GM21526 (cell line): ENCODE data around the gene SLC22A23.

Experiments used
- ATAC-seq: cut with Tn5 transposase; IDR thresholded peaks from one replicate; pipeline ENCODE4 v1.9.1; 2021; ENCODE audit warnings: moderate library complexity; ENCODE audit not compliant: unreplicated experiment, low FRiP score

The SLC22A23 gene

GRCh38 chr6:3291346-3291745 is 165.5 kb downstream of the SLC22A23 start:
- no peak for ATAC-seq

DNA sequence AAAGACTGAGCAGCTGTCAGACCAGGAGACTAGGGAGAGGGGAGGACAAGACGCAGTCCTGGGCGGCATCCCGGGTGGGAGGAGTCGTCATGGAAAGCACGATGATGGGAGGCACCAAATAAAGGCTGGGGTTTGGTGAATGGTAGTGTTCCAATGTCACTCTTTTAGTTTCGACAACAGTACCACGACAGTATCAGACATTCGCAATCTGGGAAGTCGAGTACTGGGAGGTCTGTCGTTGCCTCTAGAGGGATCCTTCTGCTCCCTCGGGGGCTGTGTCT is 166.0 kb downstream of the SLC22A23 start:
- ATAC-seq, result no peak

- ATAC-seq, result no peak
Observed at GRCh38 chr6:3290149-3290930, 166.5 kb downstream of the SLC22A23 start.

DNA sequence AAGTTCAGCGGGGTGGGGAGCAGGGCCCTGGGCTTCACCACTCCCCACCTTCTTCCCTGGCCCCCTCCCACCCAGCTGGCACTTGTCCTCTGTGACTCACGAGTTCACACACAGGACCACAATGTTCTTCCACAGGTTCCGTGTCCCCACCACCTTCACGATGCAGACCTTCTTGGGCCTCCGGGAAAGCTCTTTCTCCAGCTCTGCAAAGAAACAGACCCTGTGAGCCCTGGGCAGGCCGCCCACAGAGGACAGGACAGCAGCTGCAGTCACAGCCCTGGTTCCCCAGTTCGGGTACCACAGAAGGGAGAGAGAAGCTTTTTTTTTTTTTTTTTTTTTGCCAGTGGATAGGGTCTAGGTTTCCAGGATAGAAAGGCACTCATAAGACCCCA is 167.2 kb downstream of the SLC22A23 start:
- no peak for ATAC-seq

DNA sequence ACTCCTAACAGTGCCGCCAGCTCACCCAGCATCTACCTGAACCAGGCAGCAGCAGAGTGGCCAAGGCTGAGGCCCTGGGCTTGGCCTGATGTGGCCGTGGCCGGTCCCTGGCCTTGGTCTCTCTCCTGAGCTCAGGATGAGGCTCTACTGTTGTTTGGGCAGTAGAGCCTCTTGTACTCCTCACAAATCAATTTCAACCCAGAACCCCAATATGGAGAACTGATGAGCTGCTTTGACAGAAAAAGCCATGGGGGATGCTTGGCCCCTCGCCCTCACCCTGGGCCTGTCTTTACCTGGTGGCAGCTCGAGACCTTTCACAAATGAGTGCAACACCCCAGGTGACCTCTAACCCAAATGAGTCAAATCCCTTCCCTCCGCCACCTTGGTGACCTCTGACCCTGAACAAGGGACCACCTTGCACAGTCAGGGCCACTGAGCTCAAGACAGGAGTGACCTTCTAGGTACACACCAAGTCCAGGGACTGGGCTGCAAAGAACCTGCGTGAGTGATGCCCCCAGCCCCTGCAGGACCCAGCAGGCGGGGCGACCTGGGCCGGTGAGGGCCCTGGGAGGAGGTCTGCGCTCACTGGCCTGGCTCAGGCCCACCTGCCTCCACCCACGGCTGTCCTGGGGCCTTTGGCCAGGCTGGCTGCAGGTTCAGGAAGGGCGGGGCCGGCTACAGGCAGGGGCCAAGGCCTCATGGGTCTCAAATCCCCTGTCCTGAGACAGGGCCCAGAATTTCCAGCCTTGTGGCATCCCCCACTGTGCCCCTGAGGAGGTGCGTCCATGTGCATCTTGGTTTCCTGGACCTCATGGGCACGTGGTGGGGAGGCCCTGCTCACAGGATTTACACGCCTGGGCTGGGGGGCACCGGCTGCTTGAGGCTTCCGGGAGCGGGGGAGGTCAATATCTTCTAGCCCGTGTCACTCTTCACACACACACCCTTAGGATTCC is 167.9 kb downstream of the SLC22A23 start:
- no peak for ATAC-seq

DNA sequence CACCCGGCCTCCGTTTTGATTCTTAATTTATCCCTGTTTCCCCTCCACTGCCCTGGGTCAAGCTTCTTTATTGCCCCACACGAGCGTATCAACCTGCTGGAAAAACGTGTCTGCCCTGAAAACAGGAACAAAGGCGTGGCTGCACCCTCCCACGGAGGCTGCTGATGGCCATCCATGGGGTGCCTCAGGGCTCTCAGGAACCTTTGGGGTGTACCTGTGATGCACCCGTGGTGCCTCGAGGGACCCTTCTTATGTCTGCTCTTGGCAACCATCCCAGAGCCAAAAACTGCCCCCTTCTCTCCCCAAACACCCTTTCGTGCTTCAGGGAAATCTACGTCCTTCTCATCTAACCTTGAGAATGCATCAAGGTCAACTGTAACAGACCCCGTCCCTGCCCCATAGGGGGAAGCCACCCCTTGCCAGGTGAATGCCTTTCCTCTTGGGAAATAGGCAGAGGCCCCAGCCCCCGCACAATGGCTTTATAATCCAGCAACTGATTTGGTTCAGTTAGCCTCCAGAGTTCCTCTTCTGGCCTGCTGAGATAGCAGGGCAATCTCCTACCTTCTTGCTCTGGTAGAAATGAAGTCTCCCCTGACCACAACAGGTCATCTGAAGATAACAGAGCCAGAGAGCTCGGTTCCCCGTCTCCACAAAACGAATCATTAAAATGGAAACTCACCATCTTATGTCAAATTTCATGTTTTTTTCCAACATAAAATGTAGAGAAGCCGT is 168.7 kb downstream of the SLC22A23 start:
- no peak for ATAC-seq

DNA sequence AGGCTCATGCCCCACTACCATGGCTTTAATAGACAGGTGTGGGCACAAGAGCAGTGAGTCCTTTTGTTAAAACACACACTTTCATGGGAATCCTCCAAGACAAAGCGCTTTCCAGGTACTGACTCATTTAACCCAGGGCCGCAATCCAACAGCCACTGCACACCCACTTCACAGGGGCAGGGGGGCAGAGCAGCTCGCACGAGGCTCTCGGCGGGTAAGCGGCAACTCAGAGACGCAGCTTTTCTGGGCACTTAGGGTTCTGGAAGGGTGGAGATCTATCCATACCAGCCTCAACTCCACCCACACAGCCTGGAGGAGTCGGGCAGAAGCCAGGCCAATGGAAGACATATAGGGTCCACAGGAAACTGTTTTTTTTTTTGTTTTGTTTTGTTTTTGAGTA is 169.5 kb downstream of the SLC22A23 start:
- ATAC-seq, result no peak

DNA sequence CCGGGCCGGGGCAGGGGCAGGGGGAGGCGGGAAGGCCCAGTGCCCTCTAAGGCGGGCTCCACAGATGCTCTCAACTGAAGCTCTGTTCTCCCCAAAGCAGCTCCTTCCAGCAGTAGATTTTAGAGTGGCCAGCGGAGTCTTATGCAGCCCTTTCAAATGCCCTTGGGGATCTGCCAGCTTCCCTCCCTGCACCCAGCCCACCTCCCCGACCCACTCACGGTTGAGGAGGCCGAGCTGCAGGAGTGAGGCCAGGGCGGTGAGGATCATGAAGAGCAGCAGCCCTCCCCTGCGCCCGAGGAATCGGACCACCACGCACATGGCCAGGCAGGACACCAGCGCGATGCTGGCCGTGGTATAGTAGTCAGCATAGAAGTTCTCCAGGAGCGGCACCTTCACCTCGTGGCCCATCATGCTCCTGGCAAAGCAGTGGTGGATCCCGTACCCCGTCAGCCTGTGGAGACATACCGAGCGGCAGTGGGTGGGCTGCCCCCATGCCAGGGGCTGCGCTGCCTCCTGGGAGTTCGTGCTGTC is 170.1 kb downstream of the SLC22A23 start:
- no peak for ATAC-seq

DNA sequence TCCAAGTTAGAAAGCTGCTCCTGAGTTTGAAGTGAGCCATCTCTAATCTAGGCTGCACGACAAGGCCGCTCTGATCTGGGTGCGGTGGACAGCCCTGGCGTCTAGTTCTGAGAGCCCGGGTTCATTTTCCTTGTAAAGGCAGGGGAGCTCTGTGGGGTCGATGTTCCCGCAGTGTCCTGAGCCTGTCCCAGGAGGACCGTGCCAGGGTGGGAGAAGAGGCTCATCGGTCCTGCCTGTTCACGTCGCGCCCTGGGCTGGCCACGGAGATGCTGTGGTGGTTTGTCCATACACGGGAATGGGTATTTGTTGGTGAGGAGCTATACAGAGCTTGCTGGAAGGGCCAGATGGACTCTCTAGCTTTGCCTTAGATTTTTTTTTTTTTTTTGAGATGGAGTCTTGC is 171.1 kb downstream of the SLC22A23 start:
- no peak for ATAC-seq

DNA sequence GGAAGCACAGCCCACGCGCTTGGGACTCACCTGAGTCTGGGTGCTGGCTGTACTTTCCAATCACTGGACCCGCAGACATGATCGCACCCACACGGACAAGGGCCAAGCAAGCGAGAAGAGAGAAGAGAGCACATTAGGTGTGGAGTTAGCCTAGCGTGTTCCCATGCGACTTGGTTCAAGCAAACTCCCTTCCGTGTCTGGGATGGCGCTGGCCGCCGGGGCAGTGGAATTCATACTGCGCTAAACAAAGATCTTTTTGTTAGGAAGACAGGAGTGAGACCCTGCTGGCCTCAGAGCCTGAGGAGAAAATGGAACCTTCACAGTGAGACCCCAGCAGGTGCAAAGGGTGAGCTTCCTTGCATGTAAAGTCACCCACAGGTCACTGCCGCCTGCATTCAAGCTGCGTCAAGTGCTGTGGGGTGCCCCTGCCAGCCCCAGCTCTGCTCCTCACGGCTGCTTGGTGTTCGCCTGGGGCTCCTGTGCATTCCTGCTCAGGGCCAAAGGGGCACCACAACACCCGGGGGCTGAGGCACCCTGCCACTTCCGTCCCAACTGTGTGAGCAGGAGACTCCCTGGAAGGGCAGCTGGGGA is 171.7 kb downstream of the SLC22A23 start:
- ATAC-seq, result no peak

- ATAC-seq, result no peak
Observed at GRCh38 chr6:3284436-3284876, 172.4 kb downstream of the SLC22A23 start.

DNA sequence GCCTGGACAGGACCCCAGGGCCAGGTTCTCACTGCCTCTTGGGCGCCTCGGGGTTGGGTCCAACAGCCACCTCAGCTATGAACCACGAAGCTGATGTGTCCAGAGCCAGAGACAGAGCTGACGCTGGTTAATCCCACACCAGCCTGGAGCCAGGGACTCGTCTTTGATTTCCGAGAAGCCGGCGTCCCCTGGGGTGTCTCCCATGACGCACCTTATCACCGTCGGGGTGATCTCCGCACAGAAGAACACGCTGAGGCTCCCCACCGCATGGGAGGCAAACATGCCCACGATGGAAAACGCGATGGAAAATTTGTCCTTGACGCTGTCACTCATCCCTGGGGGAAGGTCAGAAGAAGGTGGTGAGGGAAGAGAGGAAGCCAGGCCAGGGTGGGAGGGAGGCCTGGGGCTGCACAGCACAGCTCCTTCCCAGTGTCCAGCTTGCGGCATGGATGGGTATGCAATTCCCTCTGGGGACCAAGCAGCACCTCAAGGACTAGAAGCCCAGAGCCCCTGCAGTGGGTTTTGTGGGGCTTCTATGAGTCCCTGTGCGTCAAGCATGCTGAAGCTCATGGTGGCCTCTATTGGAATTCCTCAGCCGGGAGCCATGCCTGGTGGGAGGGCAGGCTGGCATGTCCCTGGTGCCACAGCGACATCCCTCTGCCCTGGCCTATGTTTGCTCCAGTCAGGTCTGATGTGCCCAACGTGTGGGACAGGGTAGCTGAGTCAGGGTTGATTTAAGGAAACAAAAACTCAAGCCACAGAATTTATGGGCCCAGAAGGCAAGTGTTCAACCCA is 173.0 kb downstream of the SLC22A23 start:
- no peak for ATAC-seq

DNA sequence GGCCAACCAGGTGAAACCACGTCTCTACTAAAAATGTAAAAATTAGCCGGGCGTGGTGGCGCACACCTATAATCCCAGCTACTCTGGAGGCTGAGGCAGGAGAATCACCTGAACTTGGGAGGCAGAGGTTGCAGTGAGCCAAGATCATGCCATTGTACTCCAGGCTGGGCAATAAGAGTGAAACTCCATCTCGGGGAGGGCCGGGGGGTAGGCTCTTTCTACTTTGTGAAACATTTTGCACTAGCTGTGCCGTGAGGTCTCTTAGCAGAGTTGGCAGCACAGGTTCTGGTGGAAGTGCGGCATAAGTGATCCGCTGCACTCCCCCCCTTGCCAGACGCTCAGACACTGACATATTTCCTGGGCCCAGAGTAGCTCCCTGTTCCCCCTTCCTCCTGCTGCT is 173.6 kb downstream of the SLC22A23 start:
- no peak for ATAC-seq

DNA sequence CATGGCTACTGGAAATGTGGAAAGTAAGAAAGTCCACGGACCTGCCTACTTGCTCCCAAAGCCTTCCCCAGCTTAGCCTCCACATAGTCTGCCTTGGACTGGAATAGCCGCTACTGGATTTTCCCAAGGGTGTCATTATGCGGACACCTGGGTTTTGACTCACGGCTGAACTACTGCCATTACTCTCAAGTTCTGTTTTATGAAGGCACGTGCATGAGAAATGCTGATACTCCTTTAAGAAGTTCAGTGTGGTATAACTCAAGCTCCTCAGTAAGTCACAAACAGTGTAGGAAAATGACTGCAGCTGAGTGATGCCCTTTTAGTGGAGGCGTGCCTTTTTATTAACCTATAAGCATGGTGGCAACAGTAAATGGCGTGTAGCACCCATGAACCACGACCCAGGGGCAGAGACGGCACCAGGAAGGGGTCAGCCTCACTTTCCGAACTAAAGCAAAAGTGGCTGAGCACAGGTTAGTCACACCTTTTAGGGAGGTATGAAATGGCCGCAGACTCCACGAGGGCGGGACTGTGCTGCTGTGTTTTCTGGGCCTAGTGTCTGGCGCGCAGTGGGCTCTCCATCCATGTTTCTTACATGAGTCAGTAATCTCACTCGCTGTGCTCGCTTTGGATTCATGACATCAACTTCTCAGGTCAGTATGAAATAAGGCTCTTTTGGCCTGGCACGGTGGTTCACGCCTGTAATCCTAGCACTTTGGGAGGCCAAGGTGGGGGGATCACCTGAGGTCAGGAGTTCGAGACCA is 174.2 kb downstream of the SLC22A23 start:
- no peak for ATAC-seq

- no peak for ATAC-seq
Observed at GRCh38 chr6:3281631-3282475, 175.0 kb downstream of the SLC22A23 start.

DNA sequence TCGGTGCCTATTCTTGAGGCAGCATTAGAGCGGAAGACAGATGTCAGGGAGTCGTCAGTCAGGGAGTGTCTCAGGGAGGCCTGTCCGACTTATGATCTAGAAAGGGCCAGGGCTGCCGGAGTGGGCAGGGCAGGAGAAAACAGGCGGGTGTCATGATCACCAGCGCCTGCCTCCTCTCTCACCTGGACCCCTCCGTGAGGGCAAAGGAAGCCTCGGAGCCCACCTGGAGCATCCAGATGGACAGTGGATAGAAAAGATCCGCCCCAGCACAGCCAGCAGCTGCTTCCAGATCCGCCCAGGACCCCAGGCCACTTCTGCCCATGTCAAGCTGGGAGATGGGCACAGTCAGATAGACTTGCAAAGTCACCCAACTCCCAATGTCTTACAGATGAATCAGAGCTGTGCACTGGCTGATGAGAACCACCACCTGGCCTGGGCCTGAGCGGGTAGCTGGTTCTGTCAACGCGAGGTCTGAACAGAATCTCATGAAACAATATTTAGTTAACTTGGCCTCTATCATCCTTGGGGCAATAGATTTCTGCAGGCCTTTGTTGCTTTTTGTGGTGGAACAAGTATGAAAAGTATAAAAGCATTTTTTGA is 175.9 kb downstream of the SLC22A23 start:
- ATAC-seq, result no peak

GRCh38 chr6:3280091-3280490 is 176.8 kb downstream of the SLC22A23 start:
- ATAC-seq, result no peak

DNA sequence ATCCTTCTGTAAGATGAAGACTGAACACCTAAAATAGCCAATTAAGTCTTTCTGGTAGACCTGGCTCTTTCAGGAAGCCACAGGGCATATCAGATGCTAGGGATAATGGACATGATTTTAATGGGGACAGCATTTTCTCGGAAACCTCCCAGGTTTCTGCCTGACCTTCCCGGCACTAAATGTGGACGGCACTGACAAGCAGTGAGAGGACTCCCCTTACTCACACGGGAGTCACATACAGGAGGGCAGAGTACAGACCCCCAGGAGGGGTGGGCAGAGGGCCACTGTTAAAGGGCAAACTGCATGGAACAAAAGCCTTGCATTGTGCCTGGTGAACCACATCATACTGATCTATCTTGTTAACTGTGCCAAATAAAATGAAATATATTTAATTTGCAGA is 178.2 kb downstream of the SLC22A23 start:
- no peak for ATAC-seq
